Stimulated activated naive CD8-positive, alpha-beta T cell treated with anti-CD3 and anti-CD28 coated beads, Interleukin-15, Interleukin-2, amounts not matched to agents 100 ng/mL and 50 ng/mL, for 24 hours (primary cell): ENCODE measurements around the gene BRF1.

Experiments used
- H3K27ac Mint-ChIP-seq: one replicate; pipeline ENCODE4 v1.8.0; 2021; ENCODE audit warnings: mild to moderate bottlenecking, mixed read lengths
- H3K27me3 Mint-ChIP-seq: one replicate; pipeline ENCODE4 v1.8.0; 2021; ENCODE audit warnings: mixed read lengths
- H3K36me3 Mint-ChIP-seq: one replicate; pipeline ENCODE4 v1.8.0; 2021; ENCODE audit warnings: low read depth, mixed read lengths
- H3K4me1 Mint-ChIP-seq: one replicate; pipeline ENCODE4 v1.8.0; 2021; ENCODE audit warnings: low read depth, mixed read lengths
- H3K4me3 Mint-ChIP-seq: one replicate; pipeline ENCODE4 v1.8.0; 2021; ENCODE audit warnings: mild to moderate bottlenecking, mixed read lengths
- H3K9me3 Mint-ChIP-seq: one replicate; pipeline ENCODE4 v1.8.0; 2021; ENCODE audit warnings: mixed read lengths

The BRF1 gene

GRCh38 chr14:105167303-105168092 lies 133.3 kb downstream of the BRF1 start:
- peak overlapping the region; percentile 30 for H3K4me3 Mint-ChIP-seq
- no peaks in the 10 kb centered on the region for H3K9me3 Mint-ChIP-seq
- H3K4me1 Mint-ChIP-seq = peaks cover 12% of the 10 kb centered on the region
- peaks cover 22% of the 10 kb centered on the region for H3K27me3 Mint-ChIP-seq
- H3K27ac Mint-ChIP-seq = no peak overlapping the region
- H3K36me3 Mint-ChIP-seq = no peaks in the 10 kb centered on the region

- Mint-ChIP-seq H3K27me3 (peaks cover 22% of the 10 kb centered on the region), H3K9me3 (no peaks in the 10 kb centered on the region), H3K27ac (no peak overlapping the region)
Observed at GRCh38 chr14:105166571-105167302, 134.1 kb downstream of the BRF1 start.

GRCh38 chr14:105165761-105166485 lies 134.9 kb downstream of the BRF1 start:
- H3K27ac Mint-ChIP-seq = no peak overlapping the region
- H3K4me3 Mint-ChIP-seq = no peak overlapping the region
- H3K27me3 Mint-ChIP-seq = peaks cover 22% of the 10 kb centered on the region
- peaks cover 12% of the 10 kb centered on the region for H3K4me1 Mint-ChIP-seq
- no peaks in the 10 kb centered on the region for H3K36me3 Mint-ChIP-seq
- H3K9me3 Mint-ChIP-seq = no peaks in the 10 kb centered on the region

More at GRCh38 chr14:105166571-105167302, 134.1 kb downstream of the BRF1 start:
- H3K4me3 Mint-ChIP-seq = peak overlapping the region; percentile 23
- no peaks in the 10 kb centered on the region for H3K36me3 Mint-ChIP-seq
- peaks cover 12% of the 10 kb centered on the region for H3K4me1 Mint-ChIP-seq

- H3K9me3 Mint-ChIP-seq = no peaks in the 10 kb centered on the region
Observed at GRCh38 chr14:105165134-105165704, 135.6 kb downstream of the BRF1 start.

GRCh38 chr14:105163040-105163742 lies 137.6 kb downstream of the BRF1 start:
- no peaks in the 10 kb centered on the region for H3K4me1 Mint-ChIP-seq
- no peaks in the 10 kb centered on the region for H3K9me3 Mint-ChIP-seq
- H3K4me3 Mint-ChIP-seq = no peak overlapping the region
- no peak overlapping the region for H3K27ac Mint-ChIP-seq
- H3K36me3 Mint-ChIP-seq = no peaks in the 10 kb centered on the region
- peaks cover 8% of the 10 kb centered on the region for H3K27me3 Mint-ChIP-seq

More at GRCh38 chr14:105165134-105165704, 135.6 kb downstream of the BRF1 start:
- Mint-ChIP-seq H3K27me3 (peaks cover 17% of the 10 kb centered on the region), H3K27ac (no peak overlapping the region), H3K4me3 (no peak overlapping the region), H3K36me3 (no peaks in the 10 kb centered on the region), H3K4me1 (peaks cover 8% of the 10 kb centered on the region)

- H3K27me3 Mint-ChIP-seq = peaks cover 8% of the 10 kb centered on the region
- H3K4me3 Mint-ChIP-seq = no peak overlapping the region
- H3K36me3 Mint-ChIP-seq = no peaks in the 10 kb centered on the region
- no peaks in the 10 kb centered on the region for H3K4me1 Mint-ChIP-seq
- no peak overlapping the region for H3K27ac Mint-ChIP-seq
- no peaks in the 10 kb centered on the region for H3K9me3 Mint-ChIP-seq
Observed at GRCh38 chr14:105162669-105162979, 138.2 kb downstream of the BRF1 start.

- Mint-ChIP-seq H3K27me3 (peaks cover 8% of the 10 kb centered on the region), H3K4me1 (no peaks in the 10 kb centered on the region), H3K27ac (no peak overlapping the region), H3K36me3 (no peaks in the 10 kb centered on the region), H3K4me3 (no peak overlapping the region), H3K9me3 (no peaks in the 10 kb centered on the region)
Observed at GRCh38 chr14:105161964-105162668, 138.7 kb downstream of the BRF1 start.

- H3K9me3 Mint-ChIP-seq = no peaks in the 10 kb centered on the region
- H3K27me3 Mint-ChIP-seq = no peaks in the 10 kb centered on the region
- no peak overlapping the region for H3K27ac Mint-ChIP-seq
- no peaks in the 10 kb centered on the region for H3K4me1 Mint-ChIP-seq
- H3K36me3 Mint-ChIP-seq = no peaks in the 10 kb centered on the region
- no peak overlapping the region for H3K4me3 Mint-ChIP-seq
Observed at GRCh38 chr14:105161309-105161708, 139.5 kb downstream of the BRF1 start.

GRCh38 chr14:105160776-105161175 lies 140.0 kb downstream of the BRF1 start:
- Mint-ChIP-seq H3K27ac (no peak overlapping the region), H3K36me3 (no peaks in the 10 kb centered on the region), H3K4me1 (no peaks in the 10 kb centered on the region), H3K4me3 (no peak overlapping the region), H3K27me3 (no peaks in the 10 kb centered on the region), H3K9me3 (no peaks in the 10 kb centered on the region)

- Mint-ChIP-seq H3K4me3 (no peak overlapping the region), H3K36me3 (no peaks in the 10 kb centered on the region), H3K9me3 (no peaks in the 10 kb centered on the region), H3K27me3 (no peaks in the 10 kb centered on the region), H3K27ac (no peak overlapping the region), H3K4me1 (no peaks in the 10 kb centered on the region)
Observed at GRCh38 chr14:105159344-105159743, 141.5 kb downstream of the BRF1 start.
